HG02571 (cell line): ENCODE data around the gene INO80B.
A peak's percentile ranks its signal among the peaks of the same experiment; 100 is the strongest.
"Not testable (repeated sequence)": the region's sequence is repeated elsewhere in the genome, so short reads cannot be mapped to it uniquely, and the experiment has no call there.

Experiments used
- ATAC-seq: cut with Tn5 transposase; IDR thresholded peaks from one replicate; pipeline ENCODE4 v1.9.1; 2021; ENCODE audit warnings: mild to moderate bottlenecking, moderate library complexity; ENCODE audit not compliant: unreplicated experiment

The INO80B gene

GRCh38 chr2:74447230-74447999 is 7.5 kb upstream of the INO80B start:
- no peak for ATAC-seq

DNA sequence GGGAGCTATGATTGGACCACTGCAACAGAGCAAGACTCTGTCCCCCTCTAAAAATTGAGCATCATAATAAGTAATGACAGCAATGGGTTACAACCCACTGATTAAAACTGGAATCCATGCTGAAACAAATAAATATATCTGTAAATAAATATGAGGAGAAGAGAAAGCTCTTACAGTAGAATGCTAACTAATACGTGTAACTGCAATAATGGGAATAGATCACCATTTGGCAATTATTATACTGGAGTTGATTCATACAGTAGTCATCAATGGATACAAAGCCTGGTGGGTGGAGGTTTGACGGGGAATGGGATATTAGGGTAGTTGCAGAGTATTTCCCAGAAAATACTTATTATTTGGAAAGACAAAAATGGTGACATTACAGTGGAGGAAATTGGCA is 6.1 kb upstream of the INO80B start:
- no peak for ATAC-seq

DNA sequence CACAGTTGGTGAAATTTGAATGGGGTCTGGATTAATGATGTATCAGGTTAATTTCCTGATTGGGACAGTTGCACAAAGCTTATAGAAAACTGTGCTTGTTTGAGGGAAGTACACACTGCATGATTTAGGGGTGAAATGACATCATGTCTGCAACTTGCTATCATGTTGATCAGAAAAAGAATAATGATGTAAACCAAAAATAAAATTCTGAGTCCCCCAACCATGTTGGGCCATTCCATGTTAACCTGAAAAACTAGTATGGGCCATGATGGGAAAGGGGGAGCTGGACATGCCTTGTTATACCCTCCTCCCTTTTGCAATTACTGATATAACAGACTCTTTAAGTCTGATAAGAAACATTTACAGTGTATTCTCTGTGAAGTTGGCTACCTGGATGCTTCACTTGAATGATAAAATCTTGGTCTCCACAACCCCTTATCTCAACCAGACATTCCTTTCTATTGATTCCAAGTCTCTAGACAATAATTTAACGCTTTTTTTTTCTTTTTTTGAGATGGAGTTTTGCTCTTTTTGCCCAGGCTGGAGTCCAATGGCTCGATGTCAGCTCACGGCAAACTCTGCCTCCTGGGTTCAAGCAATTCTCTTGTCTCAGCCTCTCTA is 4.2 kb upstream of the INO80B start:
- no peak for ATAC-seq

DNA sequence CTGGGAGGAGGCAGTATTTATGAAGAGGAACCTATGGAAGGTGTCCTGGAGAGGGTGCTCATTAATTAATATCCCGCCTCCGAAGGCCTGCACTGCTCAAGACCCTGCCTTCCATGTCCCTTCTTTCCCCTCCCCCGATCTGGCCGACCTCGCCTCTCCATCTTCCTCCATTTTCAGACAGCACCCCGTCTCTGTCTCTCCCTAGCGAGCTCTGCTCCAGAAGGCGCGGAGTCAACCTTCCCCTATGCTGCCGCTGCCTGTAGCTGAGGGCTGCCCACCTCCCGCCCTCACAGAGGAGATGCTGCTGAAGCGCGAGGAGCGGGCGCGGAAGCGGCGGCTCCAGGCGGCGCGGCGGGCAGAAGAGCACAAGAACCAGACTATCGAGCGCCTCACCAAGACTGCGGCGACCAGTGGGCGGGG is 2.3 kb downstream of the INO80B start:
- ATAC-seq, result no peak

DNA sequence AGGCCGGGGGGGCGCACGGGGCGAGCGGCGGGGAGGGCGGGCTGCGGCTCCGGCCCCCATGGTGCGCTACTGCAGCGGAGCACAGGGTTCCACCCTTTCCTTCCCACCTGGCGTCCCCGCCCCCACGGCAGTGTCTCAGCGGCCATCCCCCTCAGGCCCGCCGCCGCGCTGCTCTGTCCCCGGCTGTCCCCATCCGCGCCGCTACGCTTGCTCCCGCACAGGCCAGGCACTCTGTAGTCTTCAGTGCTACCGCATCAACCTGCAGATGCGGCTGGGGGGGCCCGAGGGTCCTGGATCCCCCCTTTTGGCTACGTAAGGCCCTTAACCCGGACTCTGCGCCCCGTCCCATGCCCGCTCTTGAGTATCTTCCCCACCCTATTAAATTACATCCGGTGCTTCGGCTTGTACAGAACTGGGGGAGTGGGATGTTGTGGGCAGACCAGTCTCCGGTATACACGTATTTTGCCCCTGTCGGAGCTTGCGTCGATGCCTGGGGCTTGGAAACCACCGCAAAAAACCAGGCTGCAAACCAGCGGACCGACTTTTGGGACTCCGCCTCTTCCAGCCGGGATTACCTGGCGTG is 2.8 kb downstream of the INO80B start:
- ATAC-seq, result peak; percentile 30

DNA sequence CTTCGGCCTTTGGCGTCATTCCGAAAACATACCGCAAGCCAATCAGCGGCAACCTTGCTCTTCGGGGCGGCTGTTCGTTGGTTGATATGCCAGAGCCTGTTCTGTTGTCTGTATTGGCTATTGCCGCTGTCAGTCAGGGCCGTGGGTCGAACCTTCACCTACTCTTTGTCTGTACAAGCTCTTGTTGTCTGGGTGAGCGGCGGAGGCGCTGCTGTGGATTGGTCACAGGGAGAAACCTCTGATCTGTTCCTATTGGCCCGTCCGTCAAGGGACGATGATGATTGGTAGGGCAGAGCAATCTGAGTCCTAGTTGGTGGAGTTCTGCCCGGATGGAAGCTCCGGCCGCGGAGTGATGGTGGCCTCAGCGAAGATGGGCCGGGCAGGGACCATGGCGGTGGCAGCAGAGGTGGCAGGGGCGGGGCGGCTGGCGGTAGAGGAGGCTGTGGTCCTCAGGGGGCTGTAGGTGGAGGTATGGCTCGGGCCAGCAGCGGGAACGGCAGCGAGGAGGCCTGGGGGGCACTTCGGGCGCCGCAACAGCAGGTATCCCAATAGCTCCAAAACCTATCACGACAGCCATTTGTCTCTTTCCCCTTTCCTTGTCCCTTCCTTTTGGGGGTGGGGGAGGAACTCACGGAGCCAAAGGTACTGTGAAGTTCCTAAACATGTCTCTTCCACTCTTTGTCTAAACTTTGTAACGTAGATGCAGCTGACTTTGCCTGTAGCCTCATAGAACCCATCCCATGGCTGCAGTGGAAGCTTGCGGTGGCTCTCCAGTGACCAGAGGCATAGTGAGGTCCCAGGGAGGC is 3.4 kb downstream of the INO80B start, which contains the start of gene WBP1:
WBP1 (plus strand) TSS at position 307 of the 806 bp plus-strand sequence; CDS start at position 472, 165 bp downstream.
- peak; percentile 77 for ATAC-seq

GRCh38 chr2:74458938-74459363 is 4.1 kb downstream of the INO80B start:
- no peak for ATAC-seq

- ATAC-seq, result not testable (repeated sequence)
Observed at GRCh38 chr2:74459503-74460118, 4.7 kb downstream of the INO80B start.

DNA sequence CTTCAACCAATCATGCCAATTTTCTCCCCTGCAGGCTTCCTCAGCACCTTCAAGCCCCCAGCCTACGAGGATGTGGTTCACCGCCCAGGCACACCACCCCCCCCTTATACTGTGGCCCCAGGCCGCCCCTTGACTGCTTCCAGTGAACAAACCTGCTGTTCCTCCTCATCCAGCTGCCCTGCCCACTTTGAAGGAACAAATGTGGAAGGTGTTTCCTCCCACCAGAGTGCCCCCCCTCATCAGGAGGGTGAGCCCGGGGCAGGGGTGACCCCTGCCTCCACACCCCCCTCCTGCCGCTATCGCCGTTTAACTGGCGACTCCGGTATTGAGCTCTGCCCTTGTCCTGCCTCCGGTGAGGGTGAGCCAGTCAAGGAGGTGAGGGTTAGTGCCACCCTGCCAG is 5.3 kb downstream of the INO80B start:
- not testable (repeated sequence) for ATAC-seq

DNA sequence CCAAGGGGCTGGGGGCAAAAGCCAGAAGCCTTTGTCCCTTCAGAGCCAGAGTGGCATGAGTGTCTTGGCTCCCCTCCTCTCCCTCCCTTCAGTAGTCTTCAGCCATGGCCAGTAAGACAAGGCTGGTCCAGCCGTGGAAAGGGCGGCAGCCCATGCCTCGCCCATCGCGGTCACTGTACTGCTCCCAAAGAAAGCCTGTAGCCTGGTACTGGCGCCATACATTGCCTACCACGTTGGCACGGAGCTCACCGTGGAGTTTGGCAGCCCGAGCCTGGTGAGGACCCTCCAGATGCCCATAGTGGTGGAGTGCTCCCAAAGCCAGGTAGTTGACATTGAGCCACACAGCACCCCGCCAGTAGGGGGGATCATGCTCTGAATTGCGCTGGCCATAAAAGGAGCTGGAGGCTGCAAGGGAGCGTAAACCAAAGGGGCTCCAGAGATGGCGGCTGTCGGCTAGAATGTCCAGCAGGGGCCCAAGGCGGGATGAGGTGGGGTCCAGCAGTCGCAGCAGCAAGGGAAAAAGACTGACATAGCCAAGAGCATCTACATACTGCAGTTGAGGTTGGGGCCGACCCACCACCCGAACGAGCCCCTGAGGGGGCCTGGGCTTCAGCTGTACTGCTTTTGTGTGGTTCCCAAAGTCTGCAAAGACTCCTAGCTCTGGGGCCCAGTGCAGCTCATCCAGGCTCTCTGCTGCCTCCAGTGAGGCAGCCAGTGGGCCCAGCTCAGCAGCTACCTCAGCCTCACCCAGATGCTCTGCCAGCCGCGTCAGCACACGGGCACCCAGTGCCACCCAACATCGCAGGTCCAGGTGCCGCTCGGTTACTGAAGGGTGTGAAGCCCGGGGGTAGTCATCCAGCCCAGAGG is 6.5 kb downstream of the INO80B start:
- no peak for ATAC-seq

- ATAC-seq, result no peak
Observed at GRCh38 chr2:74462054-74462785, 7.3 kb downstream of the INO80B start.

GRCh38 chr2:74462786-74463105 is 7.9 kb downstream of the INO80B start:
- ATAC-seq, result no peak

DNA sequence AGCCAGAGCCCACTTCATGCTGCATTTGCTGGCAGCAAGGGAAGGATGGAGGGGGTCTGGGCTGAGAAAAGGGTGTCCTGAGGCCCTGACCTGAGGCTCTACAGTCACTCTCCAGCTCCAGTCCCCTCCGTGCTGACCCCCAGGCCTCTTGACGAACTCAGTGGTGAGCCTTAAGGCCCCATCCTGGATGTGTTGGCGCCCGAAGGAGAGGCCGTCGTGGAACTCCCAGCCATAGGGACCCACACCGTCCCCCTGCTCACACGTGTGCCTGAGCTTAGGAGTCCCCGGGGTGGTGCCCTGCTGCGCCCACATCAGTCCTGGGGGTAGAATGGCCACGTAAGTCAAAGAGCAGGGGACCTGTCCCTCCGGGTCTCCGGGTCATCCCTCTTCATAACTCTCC is 9.5 kb downstream of the INO80B start:
- no peak for ATAC-seq

DNA sequence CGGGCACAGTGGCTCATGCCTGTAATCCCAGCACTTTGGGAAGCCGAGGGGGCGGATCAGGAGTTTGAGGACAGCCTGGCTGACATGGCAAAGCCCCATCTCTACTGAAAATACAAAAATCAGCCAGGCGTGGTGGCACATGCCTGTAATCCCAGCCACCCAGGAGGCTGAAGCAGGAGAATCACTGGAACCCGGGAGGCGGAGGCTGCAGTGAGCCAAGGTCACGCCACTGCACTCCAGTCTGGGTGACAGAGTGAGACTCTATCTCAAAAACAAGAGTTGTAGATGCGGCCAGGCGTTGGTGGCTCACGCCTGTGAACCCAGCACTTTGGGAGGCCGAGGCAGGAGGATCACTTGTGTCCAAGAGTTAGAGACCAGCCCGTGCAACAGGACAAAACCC is 15.9 kb downstream of the INO80B start:
- not testable (repeated sequence) for ATAC-seq

- no peak for ATAC-seq
Observed at GRCh38 chr2:74471332-74472065, 16.6 kb downstream of the INO80B start.

DNA sequence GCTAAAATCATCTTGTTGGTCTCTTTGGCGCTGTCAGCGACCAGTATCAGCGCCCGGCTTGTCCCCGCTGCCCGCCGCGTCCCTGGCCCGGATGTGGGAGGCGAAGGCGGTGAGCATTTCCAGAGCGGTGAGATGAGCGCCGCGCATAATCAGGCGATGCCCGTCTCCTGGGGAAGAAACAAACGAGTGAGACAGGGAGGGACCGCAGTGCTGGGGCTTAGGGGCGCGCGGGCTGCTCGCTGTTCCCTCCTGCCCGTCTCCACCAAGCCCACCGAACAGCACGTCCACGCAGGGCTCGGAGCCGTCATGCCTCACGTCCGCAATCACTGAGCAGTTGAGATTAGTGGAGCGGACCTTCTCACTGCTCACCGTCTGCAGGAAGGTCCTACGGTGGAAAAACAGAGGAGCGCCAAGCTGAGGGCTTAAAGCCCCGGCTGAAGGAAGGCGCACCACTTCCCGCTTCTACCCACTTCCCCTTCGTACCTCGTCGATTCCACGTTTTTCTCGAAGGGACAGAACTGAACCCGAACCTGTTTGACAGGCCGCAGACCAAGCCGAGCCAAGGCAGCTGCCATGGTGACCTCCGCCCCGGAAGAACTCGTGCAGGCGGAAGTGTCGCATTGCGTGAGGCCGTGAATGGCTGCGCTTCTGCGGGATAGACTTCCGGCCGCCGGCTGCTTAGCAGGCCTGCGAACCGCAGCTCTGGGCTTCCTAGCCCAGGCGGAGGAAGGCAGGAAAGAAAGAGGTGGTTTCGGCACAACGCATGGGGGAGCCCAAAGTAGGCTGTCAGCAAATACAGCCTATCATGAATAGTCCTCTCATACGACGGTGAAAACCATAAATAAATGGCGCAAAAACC is 17.4 kb downstream of the INO80B start, which contains the start of gene MRPL53:
MRPL53 (minus strand) TSS at position 595 of the 859 bp plus-strand sequence; CDS start at position 575, 20 bp downstream.
- ATAC-seq, result peak; percentile 85

DNA sequence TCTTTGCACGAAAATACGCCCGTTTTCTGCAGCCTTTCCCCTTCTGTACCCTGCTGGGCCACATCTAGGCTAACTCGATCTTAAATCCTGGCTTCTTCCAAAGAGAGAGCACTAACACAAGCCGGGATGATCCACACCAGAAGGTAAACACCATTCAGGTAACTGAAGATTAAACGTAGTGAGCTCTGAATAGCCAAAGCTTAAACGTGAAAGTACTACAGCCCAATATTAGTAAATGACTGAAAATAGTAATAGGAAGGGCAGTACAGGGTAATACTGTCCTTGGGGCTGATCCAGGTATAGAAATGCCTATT is 18.0 kb downstream of the INO80B start:
- ATAC-seq, result no peak

- ATAC-seq, result no peak
Observed at GRCh38 chr2:74474481-74474880, 19.6 kb downstream of the INO80B start.
